HG03460 (cell line): ENCODE data around the gene MPP3.
"Not testable (repeated sequence)": the region's sequence is repeated elsewhere in the genome, so short reads cannot be mapped to it uniquely, and the experiment has no call there.

ENCODE experiments used
- ATAC-seq: cut with Tn5 transposase; IDR thresholded peaks from one replicate; pipeline ENCODE4 v1.9.1; 2021; ENCODE audit not compliant: unreplicated experiment

Gene MPP3, protein sequence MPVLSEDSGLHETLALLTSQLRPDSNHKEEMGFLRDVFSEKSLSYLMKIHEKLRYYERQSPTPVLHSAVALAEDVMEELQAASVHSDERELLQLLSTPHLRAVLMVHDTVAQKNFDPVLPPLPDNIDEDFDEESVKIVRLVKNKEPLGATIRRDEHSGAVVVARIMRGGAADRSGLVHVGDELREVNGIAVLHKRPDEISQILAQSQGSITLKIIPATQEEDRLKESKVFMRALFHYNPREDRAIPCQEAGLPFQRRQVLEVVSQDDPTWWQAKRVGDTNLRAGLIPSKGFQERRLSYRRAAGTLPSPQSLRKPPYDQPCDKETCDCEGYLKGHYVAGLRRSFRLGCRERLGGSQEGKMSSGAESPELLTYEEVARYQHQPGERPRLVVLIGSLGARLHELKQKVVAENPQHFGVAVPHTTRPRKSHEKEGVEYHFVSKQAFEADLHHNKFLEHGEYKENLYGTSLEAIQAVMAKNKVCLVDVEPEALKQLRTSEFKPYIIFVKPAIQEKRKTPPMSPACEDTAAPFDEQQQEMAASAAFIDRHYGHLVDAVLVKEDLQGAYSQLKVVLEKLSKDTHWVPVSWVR

DNA sequence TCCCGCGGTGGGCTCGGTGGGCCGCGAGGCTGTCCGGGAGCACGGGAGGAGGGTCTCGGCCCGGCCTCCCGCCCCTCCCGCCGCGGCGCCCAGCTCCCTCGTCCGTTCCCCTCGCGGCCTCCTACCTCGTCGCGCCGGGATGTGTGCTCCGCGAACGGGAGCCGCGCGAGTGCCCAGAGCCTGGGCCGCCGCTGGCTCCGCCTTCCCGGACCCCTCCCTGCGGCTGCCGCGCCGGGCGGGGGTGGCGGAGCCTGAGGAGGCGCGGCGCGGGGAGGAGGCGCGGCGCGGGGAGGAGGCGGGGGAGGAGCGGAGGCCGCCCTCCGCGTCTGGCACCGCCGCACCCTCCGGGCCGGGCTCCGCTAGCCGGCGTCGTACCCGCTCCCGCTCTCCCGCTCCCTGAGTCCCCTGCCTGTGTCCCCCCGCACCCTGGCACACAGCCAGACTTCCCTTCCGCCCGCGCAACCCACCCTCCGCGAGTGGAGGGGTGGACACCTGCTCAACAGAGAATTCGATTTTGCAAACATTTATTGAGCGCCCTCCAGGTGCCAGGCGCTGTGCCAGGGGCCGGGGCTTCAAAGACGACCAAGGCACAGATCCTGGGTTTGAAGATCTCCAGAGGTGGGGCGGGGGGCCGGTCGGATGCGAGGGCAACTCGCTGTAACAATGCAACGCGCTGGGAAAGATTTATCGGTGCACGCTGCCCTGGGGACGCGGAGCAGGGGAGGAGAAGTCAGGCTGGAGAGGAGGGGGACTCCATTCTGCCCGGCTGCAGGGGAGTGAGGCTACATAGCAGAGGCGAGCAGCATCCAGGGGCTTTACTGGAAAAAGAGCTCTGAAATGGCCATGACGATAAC is at the start of gene MPP3:
TSS of gene MPP3 (minus strand) at position 171 of the 854 bp plus-strand sequence. CDS start 1,240 bp downstream, outside the sequence.
- no peak for ATAC-seq

DNA sequence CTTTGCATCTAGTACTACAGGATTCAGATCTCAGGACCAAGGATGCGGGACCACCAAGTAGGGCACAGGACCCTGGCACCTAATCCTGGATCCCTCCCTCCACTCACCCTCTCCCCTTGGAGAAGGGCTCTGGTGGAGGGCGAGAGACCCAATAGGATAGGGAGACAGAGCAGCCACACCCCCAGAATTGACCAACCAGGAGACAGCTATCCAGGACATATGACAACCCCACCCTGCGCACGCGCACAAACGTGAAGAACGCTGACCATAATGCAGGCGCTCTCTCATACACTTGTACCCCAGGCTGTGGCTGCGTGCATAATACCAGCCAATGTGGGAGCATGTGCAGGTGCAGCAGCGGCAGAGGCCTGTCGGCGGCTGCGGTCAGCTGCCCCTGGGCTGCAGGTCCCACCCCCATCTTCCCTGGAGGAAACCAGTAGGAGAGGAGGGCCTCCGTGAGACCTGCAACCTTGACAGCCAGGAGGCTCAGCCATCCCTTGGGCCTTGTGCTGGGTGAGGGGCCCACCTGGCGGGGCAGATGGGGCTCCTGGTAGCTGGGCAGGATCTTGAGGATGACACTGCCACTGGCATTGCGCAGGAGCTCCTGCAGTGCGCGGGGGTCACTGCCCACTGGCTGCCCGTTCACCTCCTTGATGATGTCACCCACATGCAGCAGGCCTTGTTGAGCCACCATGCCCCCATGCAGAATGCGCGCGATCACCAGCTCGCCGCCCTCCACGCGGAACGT is 49.0 kb upstream of the MPP3 start:
- ATAC-seq = no peak

DNA sequence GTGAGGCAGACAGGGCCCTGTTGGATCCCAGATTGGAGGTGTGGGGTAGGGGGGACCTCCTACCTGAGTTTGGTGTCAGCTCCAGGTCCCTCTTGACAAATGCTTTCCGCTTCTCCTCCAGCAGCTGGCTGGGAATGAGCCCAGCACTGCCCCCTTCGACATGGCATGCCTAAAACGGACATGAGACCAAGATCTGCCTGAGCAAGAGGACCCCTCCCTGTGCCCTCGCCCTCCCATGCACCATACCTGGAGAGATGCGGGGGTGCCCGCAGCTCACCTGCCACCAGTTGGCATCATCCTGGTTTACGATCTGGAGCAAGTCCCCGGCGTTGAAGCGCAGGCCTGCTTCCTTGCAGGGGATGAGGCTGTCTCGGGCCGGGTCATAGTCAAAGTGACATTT is 48.2 kb upstream of the MPP3 start:
- no peak for ATAC-seq

DNA sequence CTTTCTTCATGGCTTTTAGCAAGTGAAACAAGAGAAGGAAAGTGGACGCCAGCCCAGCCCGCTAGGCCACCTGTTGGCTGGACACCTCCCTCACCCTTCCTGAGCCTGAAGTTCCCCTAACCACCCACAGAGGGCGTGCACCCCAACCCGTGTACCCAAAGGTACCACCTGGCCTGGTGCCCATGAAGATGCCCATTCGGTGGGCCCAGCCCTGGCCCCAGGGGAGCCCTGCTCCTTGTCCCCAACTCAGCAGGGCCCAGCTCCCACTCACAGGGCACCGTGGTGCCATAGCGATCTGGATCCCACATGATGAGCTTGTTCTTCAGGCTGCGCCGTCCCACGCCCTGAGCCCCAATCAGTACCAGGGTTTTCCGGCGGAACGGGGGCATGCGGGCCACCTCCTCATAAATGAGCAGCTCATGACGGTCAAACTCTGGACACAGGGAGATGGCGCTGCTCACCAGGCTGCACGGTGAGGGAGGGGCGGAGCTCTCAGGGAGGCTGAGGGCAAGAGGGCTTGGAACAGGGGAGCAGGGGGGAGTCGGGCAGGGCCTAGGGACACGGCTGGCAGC is 47.6 kb upstream of the MPP3 start:
- ATAC-seq = no peak

DNA sequence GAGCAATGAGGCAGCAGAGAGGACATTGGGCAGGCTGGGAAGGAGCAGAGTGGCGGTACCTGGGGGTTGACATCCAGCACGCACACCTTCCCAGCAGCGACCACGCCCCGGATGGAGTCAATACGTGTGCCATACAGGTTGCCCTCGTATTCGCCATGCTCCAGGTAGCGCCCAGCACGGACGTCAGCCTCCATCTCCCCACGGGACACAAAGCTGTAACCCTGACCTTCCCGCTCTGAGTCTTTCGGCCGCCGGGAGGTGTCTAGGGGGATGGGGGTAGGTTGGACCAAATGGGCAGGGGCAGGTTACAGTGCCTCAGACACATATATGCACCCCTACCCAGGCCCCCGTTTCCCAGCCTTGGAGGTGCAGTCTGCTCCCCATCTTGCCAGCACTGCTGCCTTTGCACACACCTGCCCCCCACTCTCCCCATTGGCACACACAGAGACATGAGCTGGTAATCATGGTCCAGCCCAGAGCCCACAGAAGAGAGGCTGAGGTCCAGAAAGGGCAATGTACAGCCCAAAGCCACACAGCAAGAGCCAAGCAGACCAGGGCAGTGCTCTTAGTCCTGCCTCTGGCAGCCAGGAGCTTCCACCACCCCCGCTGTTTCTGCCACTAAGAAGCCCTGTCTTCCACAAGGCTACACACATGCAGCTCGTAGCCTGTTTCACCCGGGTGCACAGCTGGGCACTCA is 46.9 kb upstream of the MPP3 start:
- no peak for ATAC-seq

DNA sequence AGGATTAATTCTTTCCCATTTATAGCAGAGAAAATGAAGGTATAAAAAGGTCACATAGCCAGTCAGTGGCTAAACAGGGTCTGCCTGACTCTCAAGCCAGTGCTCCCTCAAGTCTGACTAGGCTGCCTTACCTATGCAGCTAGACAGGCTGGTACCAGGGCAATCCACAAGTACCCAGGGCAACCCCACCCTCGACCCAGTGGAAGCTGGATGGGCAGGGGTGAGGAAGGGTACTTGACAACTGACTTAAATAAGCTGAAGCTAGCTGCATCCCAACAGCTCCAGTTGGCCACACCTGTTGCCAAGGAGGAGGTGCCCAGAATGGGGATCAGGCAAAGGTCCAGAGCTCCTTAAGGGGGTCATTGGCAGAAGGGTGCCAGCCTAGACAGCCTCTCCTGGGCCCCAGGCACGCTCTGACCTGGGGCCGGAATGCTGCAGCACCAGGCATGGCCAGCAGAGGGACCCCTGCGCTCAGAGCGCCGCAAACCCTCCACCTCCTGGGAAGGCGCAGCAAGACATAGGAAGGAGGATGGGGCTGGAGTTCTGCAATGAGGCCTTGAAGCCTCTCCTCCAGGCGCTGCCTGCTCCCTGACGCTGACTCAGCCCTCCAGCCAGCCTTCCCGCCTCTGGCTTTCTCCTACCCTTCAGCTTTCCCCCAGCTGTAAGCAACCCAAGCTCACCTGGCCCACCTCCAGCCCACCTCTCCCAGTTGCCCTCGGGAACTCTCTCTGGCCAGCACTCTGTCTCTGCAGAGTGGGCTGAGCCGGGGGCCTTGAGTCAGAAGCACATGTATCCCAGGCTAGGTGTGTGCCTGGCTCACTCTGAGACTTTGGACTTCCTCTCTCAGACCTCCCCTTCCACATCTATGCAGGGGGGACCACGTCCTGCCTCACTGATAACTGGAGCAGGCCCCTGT is 45.6 kb upstream of the MPP3 start:
- ATAC-seq = no peak

DNA sequence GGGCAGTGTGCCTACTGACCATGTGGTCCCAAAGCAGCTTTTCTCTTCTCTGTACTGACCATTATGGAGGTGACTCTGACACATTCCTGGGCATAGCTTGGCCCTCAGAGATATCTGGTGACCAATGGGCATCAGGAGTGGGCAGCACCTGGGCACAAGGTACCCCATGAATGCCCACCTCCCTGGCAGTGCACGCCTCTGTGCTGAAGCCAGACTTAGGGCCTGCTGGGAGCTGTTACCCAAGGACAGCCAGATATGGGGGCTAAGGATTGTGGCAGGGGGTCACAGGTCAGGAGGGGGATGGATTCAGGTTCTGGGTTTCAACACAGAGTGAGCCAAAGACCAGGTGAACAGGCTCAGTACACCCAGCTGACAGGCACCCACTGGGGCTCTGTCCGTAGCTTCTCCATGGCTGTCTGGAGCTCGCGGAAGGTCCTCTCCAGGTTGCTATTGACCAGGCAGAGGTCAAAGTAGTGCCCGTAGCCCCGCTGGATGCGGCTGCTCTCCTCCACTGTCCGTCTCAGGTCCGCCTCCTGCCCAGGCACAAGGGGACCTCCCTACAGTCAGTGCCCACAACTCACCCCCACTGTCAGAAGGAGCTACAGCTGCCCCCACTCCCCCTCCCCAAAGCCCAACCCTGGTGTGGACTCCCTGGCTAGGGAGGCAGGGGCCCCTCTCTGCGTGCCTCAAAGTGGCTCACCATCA is 44.7 kb upstream of the MPP3 start:
- no peak for ATAC-seq

DNA sequence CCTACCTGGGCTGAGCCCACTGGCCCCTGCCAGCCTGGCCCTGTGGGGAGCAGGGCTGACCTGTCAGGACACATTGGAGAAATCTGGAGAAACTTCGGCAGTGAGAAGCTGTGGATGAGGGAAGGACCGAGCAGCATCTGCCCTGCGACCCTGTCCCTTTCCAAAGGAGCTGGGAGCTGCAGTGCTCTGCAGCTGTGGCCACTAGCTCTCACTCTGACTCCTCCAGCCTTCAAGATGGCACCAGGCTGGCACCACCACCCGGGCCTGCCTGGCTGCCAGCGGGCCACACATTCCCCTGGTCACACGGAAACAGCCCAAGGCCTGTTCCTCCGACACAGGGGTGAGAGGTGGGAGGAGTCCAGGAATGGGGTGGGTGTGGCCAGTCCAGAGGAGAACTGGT is 44.1 kb upstream of the MPP3 start:
- no peak for ATAC-seq

DNA sequence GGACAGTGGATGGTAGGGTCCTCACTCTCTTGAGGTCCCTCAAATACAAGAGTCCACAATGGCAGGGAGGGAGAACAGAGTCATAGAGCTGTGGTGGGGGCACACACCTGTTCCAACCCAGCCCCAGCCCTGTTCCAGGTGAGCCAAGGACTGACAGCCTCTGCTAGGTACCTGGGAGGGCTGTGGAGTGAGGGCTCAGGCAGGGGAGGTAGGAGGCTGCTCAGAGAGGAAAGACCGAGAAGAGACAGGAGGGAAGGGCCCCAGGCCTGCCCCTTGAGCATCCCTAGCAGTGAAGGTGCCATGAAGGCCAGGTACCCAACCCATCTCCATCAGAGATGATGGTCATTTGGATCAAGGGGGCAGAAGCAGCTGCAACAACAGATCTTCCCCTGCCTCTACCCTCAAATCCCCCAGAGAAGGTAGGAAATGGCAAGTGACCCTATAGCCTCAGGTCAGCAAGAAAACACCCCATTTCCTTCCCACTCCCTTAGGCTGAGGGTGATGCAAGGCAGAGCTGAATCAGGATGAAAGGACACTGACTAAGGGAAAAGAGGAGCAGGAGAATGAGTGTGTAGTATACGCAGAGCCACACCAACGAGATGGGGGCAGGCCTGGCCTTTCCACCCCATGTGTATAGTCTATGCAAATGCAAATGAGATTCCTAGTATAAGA is 42.7 kb upstream of the MPP3 start:
- no peak for ATAC-seq

DNA sequence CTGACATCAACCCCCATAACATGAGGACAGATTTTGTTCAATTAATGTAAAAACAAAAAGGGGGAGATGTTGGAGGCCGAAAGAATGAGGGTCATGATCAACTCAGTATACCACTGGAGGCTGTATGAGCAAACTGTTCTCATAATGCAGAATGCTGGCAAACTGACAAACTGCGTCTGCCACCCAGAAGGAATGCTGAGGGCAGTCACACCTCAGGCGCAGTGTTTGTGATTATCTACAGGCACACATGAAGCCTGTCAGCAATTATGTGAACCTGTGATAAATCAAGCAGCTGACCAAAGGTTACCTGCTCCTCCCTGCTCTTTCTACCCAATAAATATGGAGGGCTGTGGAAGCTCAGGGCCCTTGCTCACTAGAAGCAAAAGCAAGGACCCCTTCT is 41.3 kb upstream of the MPP3 start:
- no peak for ATAC-seq

DNA sequence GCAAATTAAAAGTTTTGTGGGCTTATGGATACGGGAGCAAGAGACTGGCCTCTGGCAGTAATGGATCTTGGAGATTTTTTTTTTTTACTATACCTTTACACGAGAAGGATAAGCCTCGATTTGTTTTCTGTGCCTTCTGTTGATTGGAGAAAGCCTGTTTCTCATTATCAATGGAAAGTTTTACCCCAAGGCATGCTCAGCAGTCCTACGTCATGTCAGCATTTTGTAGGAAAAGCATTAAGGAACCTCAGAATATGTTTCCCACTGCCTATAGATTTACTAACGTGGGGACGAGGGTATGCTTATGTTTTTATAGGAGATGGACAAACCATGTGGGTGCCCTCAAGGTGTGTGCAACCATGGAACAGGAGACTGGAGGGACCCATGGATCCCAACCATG is 40.9 kb upstream of the MPP3 start:
- ATAC-seq = no peak

DNA sequence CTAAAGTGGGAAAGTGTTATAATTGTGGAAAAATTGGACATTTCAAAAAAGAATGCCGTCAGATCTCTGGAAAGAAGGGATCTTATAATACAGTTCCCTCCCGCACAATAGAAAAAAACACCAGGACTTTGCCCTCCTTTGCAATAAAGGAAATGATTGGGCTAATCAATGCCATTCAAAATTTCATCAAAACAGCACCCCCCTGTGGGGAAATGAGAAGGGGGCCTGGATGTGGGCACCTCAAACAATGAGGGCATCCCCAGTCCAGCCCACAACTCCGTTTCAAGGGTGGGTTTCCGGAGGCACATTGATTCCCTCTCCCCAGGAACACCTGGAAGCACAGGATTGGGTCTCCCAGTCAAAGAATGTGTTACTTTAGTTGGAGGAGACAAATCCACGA is 40.1 kb upstream of the MPP3 start:
- no peak for ATAC-seq

DNA sequence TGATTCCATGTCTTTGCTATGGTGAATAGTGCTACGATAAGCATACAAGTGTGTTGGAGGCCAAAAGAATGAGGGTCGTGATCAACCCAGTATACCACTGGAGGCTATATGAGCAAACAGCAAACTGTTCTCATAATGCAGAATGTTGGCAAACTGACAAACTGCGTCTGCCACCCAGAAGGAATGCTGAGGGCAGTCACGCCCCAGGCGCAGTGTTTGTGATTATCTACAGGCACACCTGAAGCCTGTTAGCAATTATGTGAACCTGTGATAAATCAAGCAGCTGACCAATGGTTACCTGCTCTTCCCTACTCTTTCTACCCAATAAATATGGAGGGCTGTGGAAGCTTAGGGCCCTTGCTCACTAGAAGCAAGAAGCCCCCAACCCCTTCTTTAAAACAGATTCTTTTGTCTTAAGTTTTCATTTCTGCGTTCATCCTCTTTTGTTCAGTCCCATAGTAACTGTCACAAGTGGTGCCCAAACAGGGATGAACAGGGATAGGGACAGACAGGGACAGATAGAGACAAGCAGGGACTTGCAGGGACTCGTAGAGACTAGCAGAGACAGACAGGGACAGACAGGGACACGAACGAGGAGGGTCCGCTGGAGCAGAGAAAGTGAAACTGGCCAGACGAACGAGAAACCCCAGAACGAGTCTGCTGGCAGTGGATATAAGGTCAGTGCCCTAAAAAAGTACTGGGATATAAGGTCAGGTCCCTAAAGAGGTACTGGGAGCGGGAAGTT is 39.2 kb upstream of the MPP3 start:
- ATAC-seq = no peak

DNA sequence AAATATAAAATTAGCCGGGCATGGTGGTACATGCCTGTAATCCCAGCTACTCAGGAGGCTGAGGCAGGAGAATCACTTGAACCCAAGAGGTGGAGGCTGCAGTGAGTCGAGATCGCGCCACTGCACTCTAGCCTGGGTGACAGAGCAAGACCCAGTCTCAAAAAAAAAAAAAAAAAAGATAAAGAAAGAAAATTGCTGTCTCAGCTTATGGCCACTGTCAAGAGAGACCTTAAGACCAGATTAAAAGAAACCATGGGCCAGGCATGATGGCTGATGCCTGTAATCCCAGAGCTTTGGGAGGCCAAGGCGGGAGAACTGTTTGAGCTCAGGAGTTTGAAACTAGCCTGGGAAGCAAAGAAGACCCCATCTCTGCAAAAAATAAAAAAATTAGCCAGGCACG is 36.1 kb upstream of the MPP3 start:
- not testable (repeated sequence) for ATAC-seq

DNA sequence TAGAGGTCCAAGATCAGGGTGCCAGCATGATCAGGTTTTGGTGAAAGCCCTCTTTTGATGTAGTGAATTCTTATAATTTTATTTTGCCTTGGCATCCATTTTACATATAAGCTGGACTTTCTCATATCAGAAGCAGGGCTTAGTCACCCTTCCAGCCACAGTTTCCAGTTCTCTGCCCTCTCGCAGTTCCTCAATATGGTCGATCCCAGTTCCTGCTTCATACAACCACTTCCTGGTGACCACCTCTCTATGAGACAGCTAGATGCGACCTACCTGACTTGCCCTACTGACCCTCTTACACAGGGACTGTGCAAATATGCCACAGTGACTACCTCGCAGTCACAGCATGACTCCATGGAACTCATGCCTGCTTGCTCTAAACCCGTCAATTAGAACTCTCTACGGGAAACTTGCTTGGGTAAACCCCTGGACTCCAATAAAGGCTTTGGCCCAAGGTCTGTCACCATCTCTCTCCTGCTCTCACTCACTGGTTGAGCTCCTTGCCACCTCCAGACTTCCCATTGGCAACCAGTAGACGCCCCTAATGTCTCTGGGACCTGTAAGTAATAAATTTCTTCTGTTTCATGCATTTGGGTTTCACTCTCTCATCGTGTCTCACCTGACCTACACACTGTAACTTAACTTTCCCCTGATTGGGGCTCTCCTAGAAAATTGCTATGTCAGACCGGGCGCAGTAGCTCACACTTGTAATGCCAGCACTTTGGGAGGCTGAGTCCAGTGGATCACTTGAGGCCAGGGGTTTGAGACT is 35.5 kb upstream of the MPP3 start:
- no peak for ATAC-seq

DNA sequence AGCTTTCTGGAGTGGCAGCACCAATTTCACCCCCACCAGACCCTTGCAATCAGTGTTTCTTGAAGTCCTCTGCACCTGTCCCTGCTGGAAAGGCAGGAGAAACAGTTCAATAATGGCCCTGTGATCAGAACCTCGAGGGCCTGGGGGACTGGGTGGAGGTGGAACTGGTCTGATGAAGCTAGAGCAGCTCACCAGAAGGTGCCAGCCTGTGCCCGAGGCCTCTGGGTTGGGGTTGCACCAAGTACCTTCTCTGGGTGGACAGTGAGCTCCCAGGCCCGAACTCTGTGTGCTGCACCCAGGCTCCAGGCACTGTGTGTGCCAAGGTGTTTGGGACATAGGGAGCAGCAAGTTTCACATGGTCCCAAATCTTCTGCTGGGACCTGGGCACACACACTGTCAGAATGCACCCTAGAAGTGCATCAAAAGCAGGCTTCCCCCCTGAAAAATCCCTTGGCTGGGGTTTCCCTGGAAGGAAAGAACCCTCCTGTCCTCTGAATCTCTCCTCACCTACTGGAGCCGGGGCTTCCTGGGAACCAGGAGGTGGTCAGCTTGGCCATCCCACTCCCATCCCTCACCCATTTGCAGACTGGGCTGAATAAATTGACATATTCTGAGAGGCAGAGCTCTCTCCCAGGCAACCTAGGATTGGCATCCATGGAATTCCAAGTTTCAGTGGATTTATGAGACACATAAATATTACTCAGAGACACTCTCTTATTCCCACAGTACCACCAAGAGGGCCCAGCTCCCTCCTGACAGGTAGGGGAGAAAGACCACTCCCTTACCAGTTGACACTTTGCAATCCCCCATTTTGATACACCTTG is 31.4 kb upstream of the MPP3 start:
- no peak for ATAC-seq
